GM23338 (cell line): ENCODE results near the gene C7orf25. TPM values are rescaled to one million over a fixed set of nuclear protein-coding genes. Genes with fewer than 3 reads are reported as not detected.
A peak's percentile ranks its signal among the peaks of the same experiment; 100 is the strongest.

ENCODE experiments used
- ATAC-seq: fragments of 200-7000 bp; cut with Tn5 transposase; 3 replicates; pipeline ENCODE4 v1.9.1; 2020
- DNase-seq: peaks from one replicate; pipeline ENCODE4 v3.0.0-alpha.2; 2015; ENCODE audit warnings: low spot score
- H2AFZ ChIP-seq: fragments of 200-600 bp; sonication (generic); 2 replicates; pipeline ENCODE4 v1.8.0; 2016; ENCODE audit warnings: antibody characterized with exemption, mild to moderate bottlenecking, moderate library complexity
- H3F3A ChIP-seq: fragments of 200-600 bp; sonication (generic); replicated peaks from 2 replicates; pipeline ENCODE4 v1.8.0; 2017; ENCODE audit warnings: antibody characterized with exemption, mixed run types, low read depth
- H3K27ac ChIP-seq: fragments of 200-600 bp; sonication (generic); 2 replicates; pipeline ENCODE4 v1.6.1; 2016; ENCODE audit warnings: low read depth
- H3K27me3 ChIP-seq: fragments of 200-600 bp; sonication (generic); 2 replicates; pipeline ENCODE4 v1.8.0; 2016; ENCODE audit warnings: mild to moderate bottlenecking, mixed run types, moderate library complexity; ENCODE audit not compliant: insufficient read depth
- H3K36me3 ChIP-seq: fragments of 200-600 bp; sonication (generic); 2 replicates; pipeline ENCODE4 v1.8.0; 2016; ENCODE audit warnings: mild to moderate bottlenecking; ENCODE audit not compliant: insufficient read depth
- H3K4me1 ChIP-seq: fragments of 200-600 bp; sonication (generic); 2 replicates; pipeline ENCODE4 v1.8.0; 2016; ENCODE audit warnings: mild to moderate bottlenecking, moderate library complexity; ENCODE audit not compliant: insufficient read depth
- H3K4me2 ChIP-seq: fragments of 200-600 bp; sonication (generic); 2 replicates; pipeline ENCODE4 v1.7.1; 2017; ENCODE audit warnings: mixed run types
- H3K4me3 ChIP-seq: fragments of 200-600 bp; sonication (generic); 2 replicates; pipeline ENCODE4 v1.6.1; 2016; ENCODE audit warnings: mixed run types
- H3K79me2 ChIP-seq: fragments of 200-600 bp; sonication (generic); replicated peaks from 2 replicates; pipeline ENCODE4 v1.8.0; 2017; ENCODE audit warnings: mild to moderate bottlenecking; ENCODE audit not compliant: insufficient read depth
- H3K9me2 ChIP-seq: fragments of 200-600 bp; sonication (generic); 2 replicates; pipeline ENCODE4 v1.8.0; 2017; ENCODE audit not compliant: insufficient read depth
- H4K20me1 ChIP-seq: fragments of 200-600 bp; sonication (generic); replicated peaks from 2 replicates; pipeline ENCODE4 v1.8.0; 2017; ENCODE audit warnings: mild to moderate bottlenecking; ENCODE audit not compliant: insufficient read depth
- H3K27ac Mint-ChIP-seq: 2 replicates; pipeline ENCODE4 v1.8.0; 2020; ENCODE audit warnings: inconsistent platforms, mild to moderate bottlenecking, moderate library complexity, mixed read lengths
- H3K27me3 Mint-ChIP-seq: 3 replicates; pipeline ENCODE4 v1.8.0; 2022; ENCODE audit warnings: low read depth, mild to moderate bottlenecking, moderate library complexity, mixed read lengths, inconsistent platforms; ENCODE audit not compliant: insufficient read depth, poor library complexity
- H3K36me3 Mint-ChIP-seq: 3 replicates; pipeline ENCODE4 v1.8.0; 2021; ENCODE audit warnings: low read depth, mild to moderate bottlenecking, inconsistent platforms, moderate library complexity, mixed read lengths
- H3K4me1 Mint-ChIP-seq: 3 replicates; pipeline ENCODE4 v1.8.0; 2020; ENCODE audit warnings: mild to moderate bottlenecking, inconsistent platforms, mixed read lengths
- H3K4me3 Mint-ChIP-seq: 3 replicates; pipeline ENCODE4 v1.8.0; 2021; ENCODE audit warnings: moderate library complexity, mild to moderate bottlenecking, inconsistent platforms, mixed read lengths
- H3K9me3 Mint-ChIP-seq: 3 replicates; pipeline ENCODE4 v1.8.0; 2020; ENCODE audit warnings: moderate library complexity, mild to moderate bottlenecking, inconsistent platforms, mixed read lengths
- EZH2phosphoT487 ChIP-seq: fragments of 200-600 bp; sonication (generic); IDR thresholded peaks from one replicate; pipeline ENCODE4 v1.8.1; 2018; ENCODE audit warnings: antibody characterized with exemption; ENCODE audit not compliant: unreplicated experiment
- JUNB ChIP-seq: IDR thresholded peaks from one replicate; pipeline ENCODE4 v1.6.1; 2016; ENCODE audit warnings: antibody characterized with exemption; ENCODE audit not compliant: unreplicated experiment
- NANOG ChIP-seq: IDR thresholded peaks from 2 replicates; pipeline ENCODE4 v1.6.1; 2016; ENCODE audit warnings: antibody characterized with exemption, borderline replicate concordance
- REST ChIP-seq: IDR thresholded peaks from one replicate; pipeline ENCODE4 v1.6.1; 2018; ENCODE audit warnings: antibody characterized with exemption; ENCODE audit not compliant: unreplicated experiment
- STAT1 ChIP-seq: IDR thresholded peaks from one replicate; pipeline ENCODE4 v1.6.1; 2016; ENCODE audit warnings: antibody characterized with exemption; ENCODE audit not compliant: unreplicated experiment
- ZNF462 ChIP-seq: fragments of 250-450 bp; sonication (Bioruptor Pico); IDR thresholded peaks from 2 replicates; pipeline ENCODE4 v1.5.0; 2020; ENCODE audit warnings: mild to moderate bottlenecking, moderate library complexity
- polyA plus RNA-seq: library from polyadenylated mRNA; unstranded; fragments of >200 nt; fragmentation: Nextera tagmentation; extraction: Ambion mirVana; gene quantifications from 2 replicates; pipeline ENCODE4 v1.2.1, GENCODE V29; 2016
- total RNA-seq: library from RNA; depleted of rRNA; stranded (reverse); fragments of >200 nt; shearing (Covaris generic); gene quantifications from 2 replicates; pipeline ENCODE4 v1.2.3, GENCODE V29; 2014
- TF ChIP-seq, protein P1 (sequence below): IDR thresholded peaks from 2 replicates; pipeline ENCODE4 v1.6.1; 2016; ENCODE audit warnings: antibody characterized with exemption
- TF ChIP-seq, protein P2 (sequence below), 2 experiments: fragments of 200-600 bp in 1 of 2; sonication (generic) in 1 of 2; conservative IDR thresholded peaks; 2 replicates each; pipeline versions ENCODE4 v1.5.1 to v1.6.1; 2016 to 2017; ENCODE audit warnings: antibody characterized with exemption in 2 of 2, low read depth in 2 of 2, mild to moderate bottlenecking in 2 of 2, moderate library complexity in 1 of 2

C7orf25 gene
- total and polyA plus RNA-seq, 2 experiments from 2014 or later: 1.7 to 8.7 TPM

GRCh38 chr7:42913591-42913990, 1.7 kb upstream of the C7orf25 start (continued):
- TF ChIP-seq REST (no peak), NANOG (no peak), EZH2phosphoT487 (no peak), STAT1 (no peak), JUNB (no peak)

- no peaks in the 10 kb centered on the region for H3K9me3 Mint-ChIP-seq
- no peak overlapping the region for H3K27ac ChIP-seq
- H3F3A ChIP-seq: peaks cover 13% of the 10 kb centered on the region; the same call in 1 of the 2 replicates
- H3K4me1 Mint-ChIP-seq: peaks cover 34% of the 10 kb centered on the region
- H3K36me3 Mint-ChIP-seq: peaks cover 31% of the 10 kb centered on the region
- no peak overlapping the region for H2AFZ ChIP-seq
- peak overlapping the region; percentile 92; the same call in 2 of the 3 replicates for H3K4me3 Mint-ChIP-seq
- peaks cover 13% of the 10 kb centered on the region for H3K79me2 ChIP-seq
- H4K20me1 ChIP-seq: no peaks in the 10 kb centered on the region
- H3K4me2 ChIP-seq: peak overlapping the region; percentile 79
- no peaks in the 10 kb centered on the region for H3K27me3 ChIP-seq
- H3K4me1 ChIP-seq: peaks cover 18% of the 10 kb centered on the region
- peak overlapping the region; percentile 86 for H3K4me3 ChIP-seq
- ATAC-seq (no peak), DNase-seq (no peak)
- H3K27ac Mint-ChIP-seq: no peak overlapping the region
- H3K36me3 ChIP-seq: no peaks in the 10 kb centered on the region
- H3K9me2 ChIP-seq: 0 out of 2 replicates have a peak, but pooled peaks cover 4% of the 10 kb centered on the region
- no peaks in the 10 kb centered on the region for H3K27me3 Mint-ChIP-seq
- TF ChIP-seq, protein P1, sequence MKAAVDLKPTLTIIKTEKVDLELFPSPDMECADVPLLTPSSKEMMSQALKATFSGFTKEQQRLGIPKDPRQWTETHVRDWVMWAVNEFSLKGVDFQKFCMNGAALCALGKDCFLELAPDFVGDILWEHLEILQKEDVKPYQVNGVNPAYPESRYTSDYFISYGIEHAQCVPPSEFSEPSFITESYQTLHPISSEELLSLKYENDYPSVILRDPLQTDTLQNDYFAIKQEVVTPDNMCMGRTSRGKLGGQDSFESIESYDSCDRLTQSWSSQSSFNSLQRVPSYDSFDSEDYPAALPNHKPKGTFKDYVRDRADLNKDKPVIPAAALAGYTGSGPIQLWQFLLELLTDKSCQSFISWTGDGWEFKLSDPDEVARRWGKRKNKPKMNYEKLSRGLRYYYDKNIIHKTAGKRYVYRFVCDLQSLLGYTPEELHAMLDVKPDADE: no peak
- TF ChIP-seq EZH2phosphoT487: no peak
- TF ChIP-seq NANOG: no peak
- TF ChIP-seq ZNF462 (CRISPR knock-in tag): no peak
- TF ChIP-seq, protein P2, sequence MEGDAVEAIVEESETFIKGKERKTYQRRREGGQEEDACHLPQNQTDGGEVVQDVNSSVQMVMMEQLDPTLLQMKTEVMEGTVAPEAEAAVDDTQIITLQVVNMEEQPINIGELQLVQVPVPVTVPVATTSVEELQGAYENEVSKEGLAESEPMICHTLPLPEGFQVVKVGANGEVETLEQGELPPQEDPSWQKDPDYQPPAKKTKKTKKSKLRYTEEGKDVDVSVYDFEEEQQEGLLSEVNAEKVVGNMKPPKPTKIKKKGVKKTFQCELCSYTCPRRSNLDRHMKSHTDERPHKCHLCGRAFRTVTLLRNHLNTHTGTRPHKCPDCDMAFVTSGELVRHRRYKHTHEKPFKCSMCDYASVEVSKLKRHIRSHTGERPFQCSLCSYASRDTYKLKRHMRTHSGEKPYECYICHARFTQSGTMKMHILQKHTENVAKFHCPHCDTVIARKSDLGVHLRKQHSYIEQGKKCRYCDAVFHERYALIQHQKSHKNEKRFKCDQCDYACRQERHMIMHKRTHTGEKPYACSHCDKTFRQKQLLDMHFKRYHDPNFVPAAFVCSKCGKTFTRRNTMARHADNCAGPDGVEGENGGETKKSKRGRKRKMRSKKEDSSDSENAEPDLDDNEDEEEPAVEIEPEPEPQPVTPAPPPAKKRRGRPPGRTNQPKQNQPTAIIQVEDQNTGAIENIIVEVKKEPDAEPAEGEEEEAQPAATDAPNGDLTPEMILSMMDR (conservative IDR thresholded peaks at IDR 0.05; ENCODE audit: low read depth in 2 of 2): no peak
Observed at GRCh38 chr7:42910306-42910705, 1.6 kb downstream of the C7orf25 start.
